Measurements from ENCODE around the gene EEF1AKMT2.

DNA sequence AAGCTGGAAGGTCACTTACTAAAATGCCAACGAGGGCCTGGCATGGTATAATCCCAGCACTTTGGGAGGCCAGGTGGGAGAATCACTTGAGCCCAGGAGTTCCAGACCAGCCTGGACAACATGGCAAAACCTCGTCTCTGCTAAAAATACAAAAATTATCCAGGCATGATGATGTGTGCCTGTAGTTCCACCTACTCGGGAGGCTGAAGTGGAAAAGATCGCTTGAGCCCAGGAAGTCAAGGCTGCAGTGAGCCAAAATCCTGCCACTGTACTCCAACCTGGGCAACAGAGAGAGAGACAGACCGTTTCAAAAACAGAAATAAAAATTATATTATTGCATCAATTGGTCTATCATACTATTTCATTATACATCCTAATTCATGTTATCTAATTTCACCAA, 29.4 kb downstream of the EEF1AKMT2 start:
- TF ChIP-seq POLR2A (IDR thresholded peaks at IDR 0.05; ENCODE audit: low read depth, low read length): no peak
- TF ChIP-seq TAF1 (IDR thresholded peaks at IDR 0.05; ENCODE audit: borderline replicate concordance, low read depth, low read length): no peak
- no peak for TF ChIP-seq POLR2AphosphoS5 (IDR thresholded peaks at IDR 0.05; ENCODE audit: low read depth, low read length)

Measured in GM12892 (cell line).